ENCODE data around the gene TFDP1. TPM values are rescaled to one million over a fixed set of nuclear protein-coding genes. Genes with fewer than 3 reads are reported as not detected.

TFDP1 gene
- total RNA-seq, 1 donor from 2014 or later: 15.8 TPM

- no peak overlapping the region for H3K4me3 ChIP-seq
- H3K27me3 ChIP-seq: no peaks in the 10 kb centered on the region
- no peaks in the 10 kb centered on the region for H3K4me1 ChIP-seq
- DNase-seq (ENCODE audit: low spot score in 2 of 2): no peak
- no peaks in the 10 kb centered on the region for H3K9me3 ChIP-seq
- TF ChIP-seq CTCF (IDR thresholded peaks at IDR 0.05): no peak
- intact Hi-C loops (cut with DNase I): no loop called here
- H3K36me3 ChIP-seq: peaks cover 0 to 6% of the 10 kb centered on the region in 2 donors
- no peak overlapping the region for H3K27ac ChIP-seq
These were observed 17.9 kb downstream of the TFDP1 start for GRCh38 chr13:113602291-113602988.

GRCh38 chr13:113603116-113603710 lies 18.7 kb downstream of the TFDP1 start:
- no peak overlapping the region for H3K27ac ChIP-seq
- TF ChIP-seq CTCF (IDR thresholded peaks at IDR 0.05): no peak
- peaks cover 0 to 2% of the 10 kb centered on the region in 2 donors for H3K36me3 ChIP-seq
- intact Hi-C loops (cut with DNase I): no loop called here
- no peaks in the 10 kb centered on the region for H3K27me3 ChIP-seq
- H3K9me3 ChIP-seq: no peaks in the 10 kb centered on the region
- no peak for DNase-seq (ENCODE audit: low spot score in 2 of 2)
- no peak overlapping the region for H3K4me3 ChIP-seq
- no peaks in the 10 kb centered on the region for H3K4me1 ChIP-seq

GRCh38 chr13:113604186-113604585 lies 19.6 kb downstream of the TFDP1 start:
- Histone ChIP-seq H3K9me3 (no peaks in the 10 kb centered on the region), H3K27ac (no peak overlapping the region), H3K4me3 (no peak overlapping the region), H3K36me3 (peaks cover 0 to 2% of the 10 kb centered on the region in 2 donors), H3K27me3 (no peaks in the 10 kb centered on the region), H3K4me1 (no peaks in the 10 kb centered on the region)
- intact Hi-C loops (cut with DNase I): no loop called here
- no peak for DNase-seq (ENCODE audit: low spot score in 2 of 2)
- no peak for TF ChIP-seq CTCF (IDR thresholded peaks at IDR 0.05)

GRCh38 chr13:113605461-113605860 lies 20.9 kb downstream of the TFDP1 start:
- Histone ChIP-seq H3K4me3 (no peak overlapping the region), H3K4me1 (no peaks in the 10 kb centered on the region)
- intact Hi-C loops (cut with DNase I): no loop called here

GRCh38 chr13:113605866-113606438 lies 21.4 kb downstream of the TFDP1 start:
- no peak for DNase-seq (ENCODE audit: low spot score in 2 of 2)
- Histone ChIP-seq H3K27me3 (no peaks in the 10 kb centered on the region), H3K36me3 (no peaks in the 10 kb centered on the region), H3K4me3 (no peak overlapping the region), H3K4me1 (no peaks in the 10 kb centered on the region), H3K27ac (no peak overlapping the region), H3K9me3 (no peaks in the 10 kb centered on the region)
- TF ChIP-seq CTCF (IDR thresholded peaks at IDR 0.05): no peak
- intact Hi-C loops (cut with DNase I): no loop called here

More at GRCh38 chr13:113605461-113605860, 20.9 kb downstream of the TFDP1 start:
- no peaks in the 10 kb centered on the region for H3K27me3 ChIP-seq
- no peaks in the 10 kb centered on the region for H3K36me3 ChIP-seq
- no peak overlapping the region for H3K27ac ChIP-seq
- H3K9me3 ChIP-seq: no peaks in the 10 kb centered on the region
- no peak for TF ChIP-seq CTCF (IDR thresholded peaks at IDR 0.05)
- DNase-seq (ENCODE audit: low spot score in 2 of 2): no peak
